GM08714 (cell line): ENCODE data around the gene CIB2.

ENCODE experiments used
- H3K4me3 ChIP-seq: fragments of 200-500 bp; sonication (Bioruptor generic); 2 replicates; pipeline ENCODE4 v1.5.1; 2014; ENCODE audit warnings: mild to moderate bottlenecking, low read length, inconsistent platforms
- ZNF274 ChIP-seq: IDR thresholded peaks from 2 replicates; pipeline ENCODE4 v1.6.1; 2012; ENCODE audit warnings: mild to moderate bottlenecking, low read depth, low read length

Gene CIB2

GRCh38 chr15:78133801-78134200 is 2.6 kb upstream of the CIB2 start:
- no peak for TF ChIP-seq ZNF274
- H3K4me3 ChIP-seq: no peak overlapping the region

- TF ChIP-seq ZNF274: no peak
- peak overlapping the region; percentile 78; the same call in 1 of the 2 replicates for H3K4me3 ChIP-seq
Observed at GRCh38 chr15:78130466-78131294, 565 bp downstream of the CIB2 start.

GRCh38 chr15:78129751-78130287 is 1.4 kb downstream of the CIB2 start:
- TF ChIP-seq ZNF274: no peak
- no peak overlapping the region for H3K4me3 ChIP-seq

GRCh38 chr15:78129077-78129750 is 2.0 kb downstream of the CIB2 start:
- no peak overlapping the region for H3K4me3 ChIP-seq
- no peak for TF ChIP-seq ZNF274

- TF ChIP-seq ZNF274: no peak
- no peak overlapping the region for H3K4me3 ChIP-seq
Observed at GRCh38 chr15:78127882-78128281, 3.4 kb downstream of the CIB2 start.

GRCh38 chr15:78125267-78125666 is 6.0 kb downstream of the CIB2 start:
- no peak for TF ChIP-seq ZNF274
- no peak overlapping the region for H3K4me3 ChIP-seq

- no peak overlapping the region for H3K4me3 ChIP-seq
- TF ChIP-seq ZNF274: no peak
Observed at GRCh38 chr15:78120523-78120922, 10.7 kb downstream of the CIB2 start.

GRCh38 chr15:78112551-78112950 is 18.7 kb downstream of the CIB2 start:
- TF ChIP-seq ZNF274: no peak
- no peak overlapping the region for H3K4me3 ChIP-seq

- H3K4me3 ChIP-seq: no peak overlapping the region
- no peak for TF ChIP-seq ZNF274
Observed at GRCh38 chr15:78111788-78112187, 19.5 kb downstream of the CIB2 start.

- H3K4me3 ChIP-seq: no peak overlapping the region
- TF ChIP-seq ZNF274: no peak
Observed at GRCh38 chr15:78110916-78111475, 20.2 kb downstream of the CIB2 start.

- no peak overlapping the region for H3K4me3 ChIP-seq
- no peak for TF ChIP-seq ZNF274
Observed at GRCh38 chr15:78110096-78110495, 21.1 kb downstream of the CIB2 start.

- no peak for TF ChIP-seq ZNF274
- H3K4me3 ChIP-seq: no peak overlapping the region
Observed at GRCh38 chr15:78109156-78109555, 22.1 kb downstream of the CIB2 start.

GRCh38 chr15:78108300-78109084 is 22.8 kb downstream of the CIB2 start:
- no peak for TF ChIP-seq ZNF274
- H3K4me3 ChIP-seq: no peak overlapping the region

- H3K4me3 ChIP-seq: no peak overlapping the region
- no peak for TF ChIP-seq ZNF274
Observed at GRCh38 chr15:78107471-78107870, 23.8 kb downstream of the CIB2 start.
